Stimulated activated memory B cell treated with anti-CD40 and anti-IgM and Interleukin-4, amounts not matched to agents 10 μg/mL and 1 μg/mL and 100 μg/mL, for 72 hours (primary cell): ENCODE data around the gene CHIA.

ENCODE experiments used
- ATAC-seq: fragments of 150-1000 bp; cut with Tn5 transposase; 2 replicates; pipeline ENCODE4 v1.10.0; 2021
- H3K27ac Mint-ChIP-seq: one replicate; pipeline ENCODE4 v1.8.0; 2022; ENCODE audit warnings: mild to moderate bottlenecking, mixed read lengths
- H3K27me3 Mint-ChIP-seq: one replicate; pipeline ENCODE4 v1.8.0; 2022; ENCODE audit warnings: mixed read lengths
- H3K36me3 Mint-ChIP-seq: one replicate; pipeline ENCODE4 v1.8.0; 2022; ENCODE audit warnings: mixed read lengths
- H3K4me1 Mint-ChIP-seq: one replicate; pipeline ENCODE4 v1.8.0; 2022; ENCODE audit warnings: mixed read lengths
- H3K4me3 Mint-ChIP-seq: one replicate; pipeline ENCODE4 v1.8.0; 2022; ENCODE audit warnings: mild to moderate bottlenecking, moderate library complexity, mixed read lengths
- H3K9me3 Mint-ChIP-seq: one replicate; pipeline ENCODE4 v1.8.0; 2022; ENCODE audit warnings: mixed read lengths

Gene CHIA

GRCh38 chr1:111290630-111291029 is at the start of gene CHIA:
CHIA (plus strand) TSS chr1:111290851; CDS start chr1:111310468, 19,617 bp downstream.
- Mint-ChIP-seq H3K27ac (no peak within 1 kb of the TSS), H3K4me3 (no peak within 1 kb of the TSS), H3K36me3 (no peaks in the 10 kb centered on the region), H3K4me1 (no peaks in the 10 kb centered on the region), H3K9me3 (peaks cover 4% of the 10 kb centered on the region), H3K27me3 (no peaks in the 10 kb centered on the region)
- no peak for ATAC-seq

GRCh38 chr1:111241797-111242196 is 48.9 kb upstream of the CHIA start:
- Mint-ChIP-seq H3K27me3 (no peaks in the 10 kb centered on the region), H3K4me1 (peaks cover 6% of the 10 kb centered on the region), H3K36me3 (peaks cover 53% of the 10 kb centered on the region), H3K4me3 (no peak overlapping the region), H3K27ac (no peak overlapping the region), H3K9me3 (no peaks in the 10 kb centered on the region)
- ATAC-seq: no peak

GRCh38 chr1:111242805-111243523 is 47.7 kb upstream of the CHIA start:
- Mint-ChIP-seq H3K4me1 (peaks cover 6% of the 10 kb centered on the region), H3K4me3 (no peak overlapping the region), H3K27me3 (no peaks in the 10 kb centered on the region), H3K36me3 (peaks cover 42% of the 10 kb centered on the region), H3K27ac (no peak overlapping the region), H3K9me3 (no peaks in the 10 kb centered on the region)
- ATAC-seq: no peak

GRCh38 chr1:111247125-111247838 is 43.4 kb upstream of the CHIA start:
- Mint-ChIP-seq H3K27ac (no peak overlapping the region), H3K9me3 (no peaks in the 10 kb centered on the region), H3K27me3 (no peaks in the 10 kb centered on the region), H3K4me1 (no peaks in the 10 kb centered on the region), H3K4me3 (no peak overlapping the region), H3K36me3 (peaks cover 15% of the 10 kb centered on the region)
- ATAC-seq: no peak

GRCh38 chr1:111249960-111250359 is 40.7 kb upstream of the CHIA start:
- H3K36me3 Mint-ChIP-seq: no peaks in the 10 kb centered on the region
- H3K27ac Mint-ChIP-seq: no peak overlapping the region
- no peak for ATAC-seq
- H3K4me1 Mint-ChIP-seq: no peaks in the 10 kb centered on the region
- no peaks in the 10 kb centered on the region for H3K27me3 Mint-ChIP-seq
- H3K9me3 Mint-ChIP-seq: no peaks in the 10 kb centered on the region
- no peak overlapping the region for H3K4me3 Mint-ChIP-seq

GRCh38 chr1:111251570-111251969 is 39.1 kb upstream of the CHIA start:
- Mint-ChIP-seq H3K27me3 (no peaks in the 10 kb centered on the region), H3K27ac (no peak overlapping the region), H3K36me3 (no peaks in the 10 kb centered on the region), H3K9me3 (no peaks in the 10 kb centered on the region), H3K4me1 (no peaks in the 10 kb centered on the region), H3K4me3 (no peak overlapping the region)
- ATAC-seq: no peak

- Mint-ChIP-seq H3K27ac (no peak overlapping the region), H3K36me3 (no peaks in the 10 kb centered on the region), H3K4me3 (no peak overlapping the region), H3K27me3 (no peaks in the 10 kb centered on the region), H3K4me1 (no peaks in the 10 kb centered on the region), H3K9me3 (no peaks in the 10 kb centered on the region)
- ATAC-seq: no peak
Observed at GRCh38 chr1:111252786-111253185, 37.9 kb upstream of the CHIA start.

- H3K9me3 Mint-ChIP-seq: no peaks in the 10 kb centered on the region
- no peaks in the 10 kb centered on the region for H3K27me3 Mint-ChIP-seq
- H3K36me3 Mint-ChIP-seq: no peaks in the 10 kb centered on the region
- no peaks in the 10 kb centered on the region for H3K4me1 Mint-ChIP-seq
- no peak overlapping the region for H3K4me3 Mint-ChIP-seq
- no peak for ATAC-seq
- no peak overlapping the region for H3K27ac Mint-ChIP-seq
Observed at GRCh38 chr1:111253876-111254275, 36.8 kb upstream of the CHIA start.

GRCh38 chr1:111256988-111257658 is 33.5 kb upstream of the CHIA start:
- Mint-ChIP-seq H3K4me1 (no peaks in the 10 kb centered on the region), H3K27me3 (no peaks in the 10 kb centered on the region), H3K4me3 (no peak overlapping the region), H3K36me3 (no peaks in the 10 kb centered on the region), H3K27ac (no peak overlapping the region), H3K9me3 (peaks cover 2% of the 10 kb centered on the region)
- ATAC-seq: no peak

- Mint-ChIP-seq H3K9me3 (peaks cover 16% of the 10 kb centered on the region), H3K4me3 (no peak overlapping the region), H3K4me1 (peaks cover 20% of the 10 kb centered on the region), H3K27ac (no peak overlapping the region), H3K27me3 (peaks cover 24% of the 10 kb centered on the region), H3K36me3 (peaks cover 15% of the 10 kb centered on the region)
- no peak for ATAC-seq
Observed at GRCh38 chr1:111267801-111268508, 22.7 kb upstream of the CHIA start.

- Mint-ChIP-seq H3K27ac (no peak overlapping the region), H3K27me3 (peaks cover 25% of the 10 kb centered on the region), H3K4me3 (no peak overlapping the region), H3K36me3 (peaks cover 12% of the 10 kb centered on the region), H3K4me1 (peaks cover 26% of the 10 kb centered on the region), H3K9me3 (peaks cover 12% of the 10 kb centered on the region)
- peak; percentile 60 for ATAC-seq
Observed at GRCh38 chr1:111269825-111270406, 20.7 kb upstream of the CHIA start.

GRCh38 chr1:111270771-111271463 is 19.7 kb upstream of the CHIA start:
- Mint-ChIP-seq H3K4me1 (peaks cover 30% of the 10 kb centered on the region), H3K36me3 (peaks cover 5% of the 10 kb centered on the region), H3K27me3 (peaks cover 25% of the 10 kb centered on the region), H3K4me3 (peak overlapping the region; percentile 61), H3K27ac (no peak overlapping the region), H3K9me3 (peaks cover 6% of the 10 kb centered on the region)
- ATAC-seq: no peak

GRCh38 chr1:111271464-111271801 is 19.2 kb upstream of the CHIA start:
- Mint-ChIP-seq H3K36me3 (no peaks in the 10 kb centered on the region), H3K9me3 (peaks cover under 1% of the 10 kb centered on the region), H3K27me3 (peaks cover 25% of the 10 kb centered on the region), H3K4me3 (peak overlapping the region; percentile 65), H3K4me1 (peaks cover 35% of the 10 kb centered on the region), H3K27ac (no peak overlapping the region)
- ATAC-seq: no peak

GRCh38 chr1:111272081-111272480 is 18.6 kb upstream of the CHIA start:
- Mint-ChIP-seq H3K27ac (no peak overlapping the region), H3K4me3 (no peak overlapping the region), H3K36me3 (no peaks in the 10 kb centered on the region), H3K27me3 (peaks cover 25% of the 10 kb centered on the region), H3K4me1 (peaks cover 36% of the 10 kb centered on the region), H3K9me3 (no peaks in the 10 kb centered on the region)
- ATAC-seq: no peak
